Gastrocnemius medialis (tissue), 4 donors: Measurements from ENCODE around the gene SPACA9. TPM values are rescaled to one million over a fixed set of nuclear protein-coding genes. Genes with fewer than 3 reads are reported as not detected.

Experiments
- ATAC-seq, 2 donors: fragments of 150-250 bp; one replicate each; pipeline ENCODE4 v1.9.1; 2016
- DNase-seq, 2 donors: peaks; one replicate each; pipeline ENCODE4 v3.0.0-alpha.2; 2019
- H3K27ac ChIP-seq, 4 donors: fragments of 200-600 bp; sonication (generic); 1 replicate in 1 of 4; 2 replicates in 3 of 4; pipeline ENCODE4 v1.5.1; 2016 to 2018; ENCODE audit warnings: mild to moderate bottlenecking in 2 of 4, moderate library complexity in 1 of 4
- H3K27me3 ChIP-seq, 3 donors: fragments of 200-600 bp; sonication (generic) in 2 of 3; 1 replicate in 1 of 3; 2 replicates in 2 of 3; pipeline versions ENCODE4 v1.5.1 to v1.6.0; 2016 to 2019; ENCODE audit warnings: mild to moderate bottlenecking in 1 of 3, moderate library complexity in 1 of 3
- H3K36me3 ChIP-seq, 2 donors: fragments of 200-600 bp; sonication (generic) in 1 of 2; one replicate each; pipeline ENCODE4 v1.5.1; 2017 to 2018
- H3K4me1 ChIP-seq, 2 donors: fragments of 200-600 bp; sonication (generic) in 1 of 2; one replicate each; pipeline ENCODE4 v1.5.1; 2016 to 2017; ENCODE audit warnings: mild to moderate bottlenecking in 2 of 2
- H3K4me3 ChIP-seq, 4 donors: fragments of 200-600 bp; sonication (generic) in 3 of 4; 1 replicate in 1 of 4; 2 replicates in 3 of 4; pipeline ENCODE4 v1.5.1; 2016 to 2019; ENCODE audit warnings: mild to moderate bottlenecking in 2 of 4
- H3K9me3 ChIP-seq, 3 donors: fragments of 200-600 bp; sonication (generic) in 2 of 3; 1 replicate in 1 of 3; 2 replicates in 2 of 3; pipeline ENCODE4 v1.5.1; 2016 to 2019
- POLR2A ChIP-seq, 2 donors: fragments of 450-650 bp; IDR thresholded peaks; one replicate each; pipeline ENCODE4 v1.6.1; 2017; ENCODE audit warnings: antibody characterized with exemption in 2 of 2, mild to moderate bottlenecking in 2 of 2, moderate library complexity in 2 of 2
- in situ Hi-C, 4 donors: fragments of 200-750 bp; cut with MboI; loops; one replicate each; pipeline versions ENCODE4 v1.15.0 to v1.8.0; 2017; ENCODE audit warnings: low sequenced_read_pairs in 4 of 4
- intact Hi-C: fragments of 100-400 bp; cut with DNase I; formaldehyde crosslinking; loops from one replicate; pipeline ENCODE4 v1.15.1; 2023; ENCODE audit warnings: low total_unique reads
- total RNA-seq, 4 donors: library from RNA; depleted of rRNA; stranded (reverse); fragments of >200 nt; gene quantifications; one replicate each; pipeline versions ENCODE4 v1.1.0 to v1.2.3, GENCODE V29; 2016
- TF ChIP-seq, protein P1 (sequence below), 5 experiments: fragments of 450-650 bp in 3 of 5; fragments of 200-600 bp in 2 of 5; sonication (generic) in 2 of 5; IDR thresholded peaks in 4 of 5; conservative IDR thresholded peaks in 1 of 5; 1 replicate in 4 of 5; 2 replicates in 1 of 5; pipeline ENCODE4 v1.5.1; 2016 to 2019; ENCODE audit warnings: antibody characterized with exemption in 5 of 5, mild to moderate bottlenecking in 3 of 5, moderate library complexity in 3 of 5

SPACA9 gene
- total RNA-seq, 4 donors from 2014 or later: 0.24 to 2.5 (median 1.0) TPM

GRCh38 chr9:132876849-132877248, 1.8 kb upstream of the SPACA9 start:
- Histone ChIP-seq H3K4me3 (no peak overlapping the region), H3K4me1 (peaks cover 0 to 10% of the 10 kb centered on the region in 2 donors), H3K27me3 (peaks cover 0 to 6% (median 5%) of the 10 kb centered on the region in 3 donors), H3K36me3 (no peaks in the 10 kb centered on the region), H3K27ac (no peak overlapping the region), H3K9me3 (no peaks in the 10 kb centered on the region)
- intact Hi-C loops: no loop called here
- ATAC-seq (no peak), DNase-seq (no peak)
- TF ChIP-seq, protein P1, sequence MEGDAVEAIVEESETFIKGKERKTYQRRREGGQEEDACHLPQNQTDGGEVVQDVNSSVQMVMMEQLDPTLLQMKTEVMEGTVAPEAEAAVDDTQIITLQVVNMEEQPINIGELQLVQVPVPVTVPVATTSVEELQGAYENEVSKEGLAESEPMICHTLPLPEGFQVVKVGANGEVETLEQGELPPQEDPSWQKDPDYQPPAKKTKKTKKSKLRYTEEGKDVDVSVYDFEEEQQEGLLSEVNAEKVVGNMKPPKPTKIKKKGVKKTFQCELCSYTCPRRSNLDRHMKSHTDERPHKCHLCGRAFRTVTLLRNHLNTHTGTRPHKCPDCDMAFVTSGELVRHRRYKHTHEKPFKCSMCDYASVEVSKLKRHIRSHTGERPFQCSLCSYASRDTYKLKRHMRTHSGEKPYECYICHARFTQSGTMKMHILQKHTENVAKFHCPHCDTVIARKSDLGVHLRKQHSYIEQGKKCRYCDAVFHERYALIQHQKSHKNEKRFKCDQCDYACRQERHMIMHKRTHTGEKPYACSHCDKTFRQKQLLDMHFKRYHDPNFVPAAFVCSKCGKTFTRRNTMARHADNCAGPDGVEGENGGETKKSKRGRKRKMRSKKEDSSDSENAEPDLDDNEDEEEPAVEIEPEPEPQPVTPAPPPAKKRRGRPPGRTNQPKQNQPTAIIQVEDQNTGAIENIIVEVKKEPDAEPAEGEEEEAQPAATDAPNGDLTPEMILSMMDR (IDR thresholded peaks at IDR 0.05 in 4 of 5, conservative IDR thresholded peaks at IDR 0.05 in 1 of 5): no peak
- TF ChIP-seq POLR2A (IDR thresholded peaks at IDR 0.05): no peak
- in situ Hi-C loops: no loop called here

- DNase-seq: no peak
- H3K4me1 ChIP-seq: peaks cover 0 to 10% of the 10 kb centered on the region in 2 donors
- H3K4me3 ChIP-seq: peak overlapping the region; percentile 76 to 100 (median 89)
- H3K27ac ChIP-seq: no peak overlapping the region
- H3K36me3 ChIP-seq: no peaks in the 10 kb centered on the region
- TF ChIP-seq POLR2A (IDR thresholded peaks at IDR 0.05): no peak
- TF ChIP-seq, protein P1 (IDR thresholded peaks at IDR 0.05 in 4 of 5, conservative IDR thresholded peaks at IDR 0.05 in 1 of 5): no peak
- intact Hi-C loops (no loop called here), in situ Hi-C loops (no loop called here)
- peaks cover 0 to 6% (median 5%) of the 10 kb centered on the region in 3 donors for H3K27me3 ChIP-seq
- H3K9me3 ChIP-seq: no peaks in the 10 kb centered on the region
- no peak for ATAC-seq
These were observed 1.3 kb upstream of the SPACA9 start for GRCh38 chr9:132877458-132877823.

GRCh38 chr9:132877824-132878694, 639 bp upstream of the SPACA9 start, which contains the start of gene AK8:
AK8 (minus strand) TSS chr9:132878284; CDS start chr9:132878255, 29 bp downstream.
- intact Hi-C loops: loop anchor here (1.0 kb wide), 1 partner anchor 65 kb away; no protein-coding TSS in a partner anchor
- in situ Hi-C loops: no loop called here

GRCh38 chr9:132879457-132880323, 992 bp downstream of the SPACA9 start:
- intact Hi-C loops (no loop called here), in situ Hi-C loops (no loop called here)
- DNase-seq (no peak), ATAC-seq (no peak)
- H3K4me1 ChIP-seq: peaks cover 0 to 10% of the 10 kb centered on the region in 2 donors
- H3K36me3 ChIP-seq: no peaks in the 10 kb centered on the region
- no peak for TF ChIP-seq POLR2A (IDR thresholded peaks at IDR 0.05)
- TF ChIP-seq, protein P1 (IDR thresholded peaks at IDR 0.05 in 4 of 5, conservative IDR thresholded peaks at IDR 0.05 in 1 of 5): no peak
- H3K27me3 ChIP-seq: peaks cover 0 to 6% (median 5%) of the 10 kb centered on the region in 3 donors
- no peak overlapping the region for H3K4me3 ChIP-seq
- H3K9me3 ChIP-seq: no peaks in the 10 kb centered on the region
- no peak overlapping the region for H3K27ac ChIP-seq

More at GRCh38 chr9:132877824-132878694, 639 bp upstream of the SPACA9 start, which contains the start of gene AK8:
- H3K27me3 ChIP-seq: peaks cover 0 to 6% (median 5%) of the 10 kb centered on the region in 3 donors
- peak; percentile 85 for ATAC-seq
- H3K36me3 ChIP-seq: no peaks in the 10 kb centered on the region
- peak within 1 kb of the TSS; percentile 76 to 100 (median 89) for H3K4me3 ChIP-seq
- DNase-seq: peak; percentile 10 to 33
- TF ChIP-seq, protein P1 (IDR thresholded peaks at IDR 0.05 in 4 of 5, conservative IDR thresholded peaks at IDR 0.05 in 1 of 5): no peak
- TF ChIP-seq POLR2A (IDR thresholded peaks at IDR 0.05): no peak
- peak within 1 kb of the TSS; percentile 39 to 77 (median 70) for H3K27ac ChIP-seq
- no peaks in the 10 kb centered on the region for H3K9me3 ChIP-seq
- H3K4me1 ChIP-seq: peaks cover 0 to 10% of the 10 kb centered on the region in 2 donors
